HG03457 (cell line): ENCODE data around the gene WHRN.
A peak's percentile ranks its signal among the peaks of the same experiment; 100 is the strongest.

Experiments
- ATAC-seq: cut with Tn5 transposase; IDR thresholded peaks from one replicate; pipeline ENCODE4 v1.9.1; 2021; ENCODE audit warnings: moderate number of reproducible peaks; ENCODE audit not compliant: unreplicated experiment

WHRN gene

DNA sequence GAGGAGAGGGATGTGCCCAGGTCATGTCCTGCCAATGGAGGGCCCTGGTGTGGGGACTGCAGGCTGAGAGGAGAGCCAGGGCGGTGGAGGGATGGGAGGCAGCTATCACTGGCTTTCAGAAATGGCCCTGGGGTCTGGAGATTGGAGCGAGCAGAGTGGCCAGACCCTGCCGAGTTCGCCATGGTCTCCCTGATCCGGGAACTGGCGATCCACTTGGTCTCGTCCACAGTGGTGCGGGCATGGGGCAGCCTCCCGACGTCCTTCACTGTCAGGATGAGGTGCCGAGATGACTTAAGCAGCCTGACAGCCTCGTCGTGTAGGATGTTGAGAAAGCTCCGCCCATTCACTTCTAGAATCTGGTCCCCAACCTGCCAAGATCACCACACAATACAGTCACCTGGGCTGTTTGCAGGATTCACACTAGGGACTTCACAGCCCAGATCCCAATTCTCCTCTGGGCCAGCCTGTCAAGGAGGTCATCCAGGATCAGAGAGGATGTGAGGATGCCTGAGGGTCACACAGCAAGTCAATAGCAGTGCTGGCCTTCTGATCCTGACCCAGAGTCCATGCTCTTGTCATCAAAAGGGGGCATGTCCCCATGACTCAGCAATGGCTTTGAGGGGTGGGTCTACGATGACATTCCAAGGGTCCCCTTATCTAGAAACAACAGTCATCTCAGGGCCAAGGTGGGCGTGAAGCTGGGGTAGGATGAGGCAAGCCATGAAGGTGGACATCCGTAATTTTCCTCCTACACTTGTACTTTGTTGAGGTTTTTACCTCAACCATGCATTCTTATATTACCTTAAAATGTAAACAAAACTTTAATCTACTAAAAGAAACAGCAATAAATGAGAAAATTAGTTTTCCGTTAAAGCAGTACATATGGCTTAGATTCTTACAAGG lies 79.0 kb downstream of the WHRN start:
- no peak for ATAC-seq

DNA sequence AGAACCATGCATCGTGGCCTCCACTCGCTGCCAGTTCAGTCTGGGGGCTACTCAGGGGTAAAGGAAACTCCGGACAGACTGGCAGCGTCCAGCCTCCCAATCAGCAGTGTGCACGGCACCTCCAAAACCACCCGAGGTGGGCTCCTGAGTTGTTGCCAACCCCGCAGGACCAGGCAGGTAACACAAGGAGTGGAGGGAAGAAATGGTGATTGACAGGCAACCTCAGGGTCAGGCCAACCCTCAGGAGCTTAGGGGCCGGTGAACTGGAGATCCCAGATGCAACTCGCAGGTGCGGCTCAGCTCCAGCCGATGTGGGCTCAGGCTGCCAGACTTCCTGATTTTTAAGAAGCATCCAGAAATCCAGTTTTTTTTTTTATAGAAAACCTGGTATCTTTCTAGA lies 80.1 kb downstream of the WHRN start:
- no peak for ATAC-seq

DNA sequence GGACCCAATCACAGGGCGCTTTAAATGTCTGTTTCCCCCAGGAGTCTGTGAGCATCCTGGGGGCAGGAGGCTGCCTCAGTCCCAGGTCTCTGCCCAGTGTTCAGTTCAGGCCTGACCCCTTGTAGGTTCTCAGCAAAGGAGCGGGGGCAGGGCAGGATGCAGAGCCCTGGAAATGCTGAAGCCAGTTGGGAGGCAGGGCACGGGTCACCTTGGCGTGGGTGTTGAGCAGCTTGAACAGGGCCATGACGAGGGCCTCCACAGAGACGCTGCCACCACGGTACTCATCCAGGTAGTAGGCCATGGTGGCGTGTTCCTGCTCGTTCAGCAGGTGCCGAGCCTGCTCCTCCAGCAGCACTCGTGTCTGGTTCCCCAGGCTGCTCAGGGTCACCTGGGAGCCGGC lies 81.1 kb downstream of the WHRN start:
- ATAC-seq = no peak

DNA sequence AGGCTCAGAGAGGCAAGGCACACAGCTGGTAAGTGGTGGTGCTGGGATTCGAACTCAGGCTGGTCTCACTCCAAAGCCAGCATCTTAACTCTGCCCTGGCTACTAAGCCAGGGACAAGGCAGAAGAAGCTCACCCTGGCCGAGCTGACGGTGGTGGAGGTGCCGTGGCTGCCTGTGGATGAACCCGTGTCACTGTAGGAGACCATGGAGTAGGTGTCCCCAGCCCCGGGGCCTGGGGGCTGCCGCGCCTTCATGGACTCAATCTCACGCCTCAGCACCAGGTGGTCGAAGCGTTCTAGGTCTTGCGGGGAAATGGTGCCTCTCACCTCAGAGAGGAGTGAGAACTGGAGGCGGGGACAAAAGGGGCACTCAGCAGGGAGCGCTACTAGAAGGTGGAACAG lies 82.1 kb downstream of the WHRN start:
- no peak for ATAC-seq

DNA sequence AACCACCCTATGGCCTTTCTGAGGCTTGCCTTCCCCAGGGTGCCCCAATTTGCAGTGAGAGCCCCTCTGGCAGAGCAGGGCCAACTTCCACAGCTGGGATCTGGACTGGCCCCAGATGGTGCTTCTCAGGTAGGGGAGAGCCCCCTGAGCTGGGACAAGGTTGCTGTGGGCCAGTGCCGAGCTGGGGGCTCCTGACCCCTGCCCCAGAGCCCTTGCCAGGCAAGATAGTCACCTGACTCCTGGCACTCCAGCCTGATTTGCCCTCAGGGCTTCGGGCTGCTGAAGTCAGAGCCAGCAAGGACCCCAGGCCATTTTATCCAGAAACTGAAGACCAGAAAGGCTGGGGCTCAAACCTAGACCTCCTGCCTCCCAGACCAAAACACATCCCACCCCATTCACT lies 84.1 kb downstream of the WHRN start:
- ATAC-seq = no peak

DNA sequence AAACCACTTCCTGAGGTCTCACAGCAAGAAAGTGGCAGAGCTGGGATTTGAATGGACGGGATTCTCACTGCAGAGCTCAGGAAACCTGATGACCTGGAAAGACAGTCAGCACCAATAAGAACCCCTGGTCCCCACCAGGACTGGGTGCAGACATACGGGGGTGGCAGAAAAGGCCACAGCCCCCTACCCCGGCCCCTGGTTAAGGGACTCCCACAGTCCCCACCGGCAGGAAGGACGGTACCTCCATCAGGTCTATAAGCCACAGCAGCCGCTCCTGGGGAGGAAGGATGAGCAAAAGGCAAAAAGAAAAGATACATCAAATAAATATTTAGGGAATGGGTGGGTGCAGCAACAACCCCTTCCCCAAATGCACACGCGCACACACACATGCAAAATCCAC lies 85.5 kb downstream of the WHRN start:
- ATAC-seq = no peak

DNA sequence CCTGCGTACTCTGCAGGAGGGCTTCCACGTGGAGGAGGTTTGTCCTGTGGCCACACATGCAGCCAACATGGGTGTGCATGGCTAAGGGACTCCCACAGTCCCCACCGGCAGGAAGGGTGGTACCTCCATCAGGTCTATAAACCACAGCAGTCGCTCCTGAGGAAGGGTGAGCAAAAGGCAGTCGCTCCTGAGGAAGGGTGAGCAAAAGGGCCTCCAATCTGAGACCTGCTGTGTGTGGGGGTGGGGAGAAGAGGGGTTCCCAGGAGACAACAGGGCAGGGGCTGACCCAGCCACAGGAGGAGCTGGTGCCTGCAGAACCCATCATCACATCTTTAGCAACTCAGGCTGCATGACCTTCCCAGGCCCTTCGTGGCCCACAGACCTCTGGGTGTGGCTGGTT lies 87.2 kb downstream of the WHRN start:
- no peak for ATAC-seq

DNA sequence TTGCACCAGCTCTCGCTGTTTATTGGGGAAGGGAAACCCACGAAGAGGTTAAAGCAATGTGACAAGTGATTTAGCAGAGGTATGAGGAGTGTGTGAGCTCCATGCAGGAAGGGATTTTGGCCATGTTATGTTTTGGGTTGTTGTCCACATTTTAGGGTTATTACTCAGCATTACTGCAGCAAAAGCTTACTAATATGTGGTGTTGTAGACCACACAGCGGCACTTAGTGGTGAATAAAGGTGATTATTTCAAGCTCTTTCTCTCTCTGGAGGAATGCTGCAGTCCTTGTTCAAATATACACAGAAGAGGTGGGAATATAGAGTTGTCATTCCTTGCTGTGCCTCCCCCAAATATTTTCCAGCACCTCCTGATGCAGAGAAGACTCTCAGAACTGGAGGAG lies 87.8 kb downstream of the WHRN start:
- ATAC-seq = no peak

DNA sequence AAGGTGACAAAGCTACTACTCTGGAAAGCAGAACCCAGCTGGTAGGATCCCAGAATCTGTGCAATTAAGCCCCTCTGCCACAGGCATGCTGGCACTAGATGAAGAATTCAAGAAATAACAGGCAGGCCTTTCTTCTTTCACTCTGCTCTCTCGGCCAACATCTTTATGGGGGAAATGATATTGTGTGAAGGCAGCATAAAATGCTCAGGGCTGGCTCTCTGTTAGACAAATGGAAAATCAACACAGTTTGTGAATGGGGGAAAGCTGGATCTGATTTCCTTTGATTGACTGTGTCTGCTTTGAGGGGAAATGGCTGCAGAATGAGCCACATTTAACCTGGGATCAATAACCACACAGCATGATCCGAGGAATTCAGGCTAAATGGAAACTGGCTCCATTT lies 88.4 kb downstream of the WHRN start:
- ATAC-seq = no peak

DNA sequence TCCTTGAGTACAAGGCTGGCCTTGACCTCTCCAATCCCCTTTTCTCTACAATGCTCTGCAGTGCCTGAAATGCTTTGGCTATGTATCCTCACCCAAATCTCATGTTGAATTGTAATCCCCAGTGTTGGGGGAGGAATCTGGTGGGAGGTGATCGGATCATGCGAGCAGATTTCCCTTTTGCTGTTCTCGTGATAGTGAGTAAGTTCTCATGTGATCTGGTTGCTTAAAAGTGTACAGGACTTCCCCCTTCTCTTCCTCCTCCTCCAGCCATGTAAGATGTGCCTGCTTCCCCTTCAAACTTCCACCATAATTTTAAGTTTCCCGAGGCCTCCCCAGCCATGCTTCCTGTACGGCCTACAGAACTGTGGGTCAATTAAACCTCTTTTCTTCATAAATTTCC lies 89.0 kb downstream of the WHRN start:
- ATAC-seq = no peak

DNA sequence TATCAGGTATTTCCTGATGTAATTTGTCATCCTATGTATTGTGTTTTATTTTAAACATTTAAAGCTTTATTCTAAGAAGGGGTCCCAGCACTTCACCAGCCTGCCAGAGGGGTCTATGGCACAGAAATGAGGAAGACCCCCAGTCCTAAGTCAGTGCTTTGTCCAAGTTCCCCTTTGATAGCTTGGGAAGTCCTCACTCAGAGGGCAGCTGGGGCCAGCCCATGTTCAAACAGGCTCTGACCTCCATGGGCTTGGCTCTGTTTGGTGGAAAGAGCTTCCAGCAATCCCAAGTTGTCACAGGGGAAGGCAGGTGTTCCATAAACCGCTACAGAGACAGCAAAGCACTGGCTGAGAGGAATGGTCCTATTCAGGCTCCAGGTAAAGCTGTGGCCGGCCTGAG lies 90.9 kb downstream of the WHRN start:
- ATAC-seq = no peak

DNA sequence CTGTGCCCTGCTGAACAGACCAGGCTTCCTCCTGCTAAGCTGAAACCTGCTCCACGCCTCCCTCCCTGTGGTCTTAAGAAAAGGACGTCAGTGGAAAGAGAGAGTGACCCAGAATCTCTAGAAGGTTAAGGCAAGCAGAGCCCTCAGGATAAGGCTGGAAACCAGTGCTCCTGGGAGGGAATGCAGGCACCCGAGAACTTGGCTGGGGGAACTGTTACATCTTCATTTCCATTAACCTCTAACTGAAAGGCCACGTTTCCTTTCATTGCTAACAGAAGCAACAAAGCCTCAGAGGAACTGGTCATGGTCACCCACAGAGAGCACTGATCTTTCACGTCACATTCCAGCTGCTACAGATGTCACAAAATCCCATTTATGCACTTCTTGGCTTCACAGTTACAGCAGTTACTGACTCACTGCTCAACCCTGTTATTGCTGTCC lies 91.4 kb downstream of the WHRN start:
- ATAC-seq = no peak

DNA sequence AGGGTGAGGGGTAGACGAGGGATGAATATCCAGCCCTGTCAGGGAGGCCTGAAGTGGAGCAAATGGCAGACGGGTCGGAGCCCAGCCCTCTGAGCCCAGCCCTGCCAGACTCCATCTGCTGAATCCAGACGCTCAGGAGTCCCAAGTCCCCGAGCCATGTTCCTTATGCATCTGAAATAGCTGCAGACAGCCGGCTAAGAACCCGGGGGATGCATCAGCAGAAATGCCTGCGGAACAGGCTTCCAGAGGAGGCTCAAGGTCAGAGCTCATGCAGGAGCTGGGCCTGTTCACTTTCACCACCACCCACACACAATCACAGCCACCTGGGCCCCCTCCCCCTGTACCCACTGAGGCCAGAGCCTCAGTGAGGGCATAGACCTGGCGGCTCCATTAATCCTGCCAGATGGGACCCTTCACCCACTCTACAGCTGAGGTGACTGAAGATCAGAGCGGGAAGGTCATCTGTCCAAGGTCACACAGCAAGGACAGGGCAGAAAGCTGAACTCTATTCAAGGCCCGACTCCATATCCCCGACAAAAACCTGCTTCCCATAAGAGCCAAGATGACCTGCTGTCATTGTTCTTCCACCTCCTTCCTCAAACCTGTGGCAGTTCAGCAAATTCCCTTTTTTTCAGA lies 93.1 kb downstream of the WHRN start:
- ATAC-seq = no peak

DNA sequence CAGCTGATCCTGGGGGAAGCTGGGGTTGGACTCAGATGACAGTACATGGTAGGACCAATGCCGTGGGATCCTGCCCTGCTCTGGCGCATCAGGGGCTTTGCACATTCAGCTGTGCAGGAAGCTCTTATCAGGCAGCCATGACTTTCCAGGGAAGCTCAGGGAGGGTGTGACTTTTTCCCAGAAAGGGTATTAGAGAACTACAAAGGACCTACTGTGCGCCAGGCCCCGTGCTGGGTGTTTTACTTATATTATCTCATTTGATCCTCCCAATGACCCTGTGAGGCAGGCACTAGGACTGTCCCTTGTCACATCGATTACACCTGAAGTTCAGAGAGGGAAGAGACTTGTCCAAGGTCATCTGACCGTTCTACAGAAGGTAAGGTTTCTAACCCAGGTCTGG lies 93.8 kb downstream of the WHRN start:
- ATAC-seq = no peak

DNA sequence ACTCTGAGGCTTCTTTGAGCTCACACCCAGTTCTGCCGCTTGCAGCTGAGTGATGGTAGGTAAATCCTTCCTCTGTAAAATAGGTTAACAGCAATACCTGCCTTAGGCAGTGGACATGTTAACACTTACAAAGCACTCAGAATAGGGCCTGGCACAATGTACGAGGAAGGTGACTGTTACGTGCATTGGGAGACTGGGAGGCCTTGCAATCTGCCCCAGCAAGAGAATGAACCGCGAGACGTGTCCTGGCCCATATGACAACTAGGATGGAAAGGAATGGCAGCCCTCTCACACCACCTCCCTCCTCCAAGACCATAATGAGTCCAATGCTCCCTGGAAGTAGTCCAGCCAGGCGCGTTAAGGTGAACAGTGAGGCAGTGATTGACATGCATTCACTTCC lies 94.4 kb downstream of the WHRN start:
- ATAC-seq = no peak

DNA sequence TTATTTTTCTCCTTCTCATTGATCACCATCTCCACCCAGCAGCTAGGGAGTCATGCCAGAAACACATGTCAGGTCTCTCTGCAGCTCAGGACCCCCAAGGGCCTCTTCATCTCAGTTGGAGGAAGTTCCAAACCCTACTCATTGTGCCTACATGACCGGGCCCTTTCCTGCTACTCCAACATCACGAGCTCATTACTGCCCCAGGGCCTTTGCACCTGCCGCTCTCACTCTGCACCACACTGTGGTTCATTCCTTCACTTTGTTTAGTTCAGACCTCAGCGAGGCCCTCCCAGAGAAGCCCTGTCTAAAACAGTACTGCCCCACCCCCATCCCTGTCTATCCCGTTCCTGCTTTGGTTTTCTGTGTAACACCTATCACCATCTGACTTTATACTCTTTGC lies 95.4 kb downstream of the WHRN start:
- ATAC-seq = no peak

DNA sequence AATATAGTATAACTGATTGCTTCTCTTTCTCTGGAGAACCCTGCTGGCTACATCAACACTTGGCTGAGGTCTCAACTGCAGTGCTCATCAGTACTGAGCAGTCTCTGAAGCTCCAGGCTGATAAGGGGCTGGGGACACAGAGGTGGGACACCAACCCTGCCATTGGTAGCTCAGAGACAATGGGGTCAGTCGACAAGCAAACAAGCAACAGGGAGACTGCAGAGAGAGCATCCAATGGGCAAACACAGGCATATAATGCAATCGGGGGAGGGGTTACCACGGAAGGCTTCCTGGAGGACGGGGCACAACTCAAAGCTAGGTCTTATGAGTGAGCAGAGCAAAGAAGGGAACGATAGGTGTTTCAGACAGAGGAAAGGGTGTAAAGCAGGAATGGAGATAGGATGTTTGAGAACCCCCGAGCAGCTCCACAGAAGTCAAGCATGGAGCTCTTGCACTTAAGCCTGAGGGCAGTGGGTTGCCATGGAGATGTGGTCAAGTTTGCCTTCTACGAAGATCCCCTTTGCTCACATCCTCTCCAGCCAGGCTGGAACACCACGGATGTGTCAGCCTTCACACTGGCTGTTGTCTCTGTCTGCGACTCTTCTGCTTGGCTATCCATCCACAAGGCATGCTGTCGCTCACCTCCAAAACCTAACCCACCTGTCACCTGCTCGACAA lies 96.0 kb downstream of the WHRN start:
- ATAC-seq = no peak

DNA sequence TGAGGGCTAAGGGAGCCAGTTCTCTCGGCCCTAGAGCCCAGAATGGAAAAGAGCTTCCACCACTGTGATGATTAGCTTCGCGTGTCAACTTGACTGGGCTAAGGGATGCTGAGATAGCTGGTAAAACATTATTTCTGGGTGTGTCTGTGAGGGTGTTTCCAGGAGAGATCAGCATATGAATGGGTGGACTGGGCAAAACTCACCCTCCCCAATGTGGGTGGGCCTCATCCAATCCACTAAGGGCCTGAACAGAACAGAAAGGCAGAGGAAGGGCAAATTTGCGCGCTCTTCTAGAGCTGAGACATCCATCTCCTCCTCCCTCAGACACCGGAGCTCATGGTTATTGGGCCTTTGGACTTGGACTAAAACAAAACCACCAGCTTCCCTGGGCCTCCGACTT lies 96.6 kb downstream of the WHRN start:
- ATAC-seq = no peak

DNA sequence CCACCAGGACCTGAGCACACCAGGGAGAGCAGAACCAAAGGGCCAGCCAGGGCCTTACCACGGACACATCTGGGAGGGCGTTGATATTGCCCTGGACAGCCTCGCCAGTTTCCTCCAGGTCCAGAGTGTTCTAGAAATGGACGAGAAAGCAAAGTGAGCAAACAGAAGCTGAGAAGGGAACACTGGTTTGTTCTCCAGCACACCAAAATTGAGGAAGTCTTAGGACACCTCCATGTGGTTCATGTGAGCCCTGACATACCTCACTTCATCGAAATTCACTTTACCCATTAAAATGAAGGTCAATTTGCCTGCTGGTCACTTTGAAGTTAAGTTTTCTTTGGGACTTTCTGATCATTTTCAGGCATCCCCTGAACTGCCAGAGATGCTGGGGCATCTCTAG lies 97.4 kb downstream of the WHRN start:
- ATAC-seq = no peak

DNA sequence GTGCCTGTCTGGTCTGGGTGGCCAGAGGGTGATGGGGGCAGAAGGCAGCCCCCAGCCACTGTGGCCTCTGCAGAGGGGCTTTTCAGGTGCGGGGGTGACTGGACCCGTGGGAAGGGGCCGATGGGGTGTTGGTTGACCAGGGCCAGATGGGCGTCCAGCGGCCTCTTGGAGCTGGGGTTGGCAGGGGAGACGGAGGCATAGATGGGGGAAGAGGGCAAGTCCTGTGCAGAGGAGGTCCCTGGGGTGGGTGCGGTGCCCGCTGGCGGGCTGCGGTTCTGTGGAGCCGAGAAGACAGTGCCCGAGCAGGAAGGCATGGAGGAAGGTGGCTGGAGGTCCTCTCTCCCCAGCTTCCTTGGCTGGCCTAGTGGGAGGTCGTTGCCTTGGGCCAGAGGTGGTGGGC lies 98.8 kb downstream of the WHRN start:
- ATAC-seq = no peak

DNA sequence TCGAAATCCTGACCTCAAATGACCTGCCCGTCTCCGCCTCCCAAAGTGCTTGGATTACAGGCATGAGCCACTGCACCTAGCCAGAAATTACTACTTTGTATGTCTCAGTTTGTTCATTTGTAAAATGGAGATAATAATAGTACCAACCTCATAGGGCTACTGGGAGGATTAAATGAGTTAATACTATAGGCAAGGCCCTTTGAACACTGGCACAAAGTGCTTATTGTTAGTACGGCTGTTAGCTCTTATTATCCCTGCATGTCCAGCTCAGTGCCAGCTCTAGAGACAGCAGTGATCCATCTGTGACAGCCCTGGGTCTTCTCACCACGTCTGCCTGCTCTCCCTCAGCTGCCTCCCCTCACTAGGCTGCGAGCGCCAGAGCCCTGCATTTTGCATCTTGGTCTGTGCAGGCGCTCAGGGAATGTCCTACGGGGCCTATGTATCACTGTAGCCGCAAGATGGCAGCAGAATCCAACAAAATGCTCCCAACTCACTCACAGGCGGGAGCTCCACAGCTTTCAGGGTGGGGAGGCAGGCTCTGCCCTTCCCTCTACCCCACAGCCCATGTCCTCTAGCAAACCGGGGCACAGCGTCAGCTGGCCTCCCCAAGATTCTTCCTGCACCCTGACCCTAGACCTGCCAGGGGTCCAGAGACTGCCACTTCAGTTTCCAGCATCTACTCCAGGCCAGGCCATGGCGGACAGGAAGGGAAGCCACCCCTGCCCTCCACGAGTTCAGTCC lies 99.8 kb downstream of the WHRN start:
- ATAC-seq = peak; percentile 76
